Mesothelial cell of epicardium (in vitro differentiated cells): Measurements from ENCODE around the gene AHDC1. TPM values are rescaled to one million over a fixed set of nuclear protein-coding genes. Genes with fewer than 3 reads are reported as not detected.
A peak's percentile ranks its signal among the peaks of the same experiment; 100 is the strongest.

Experiments
- DNase-seq, 2 experiments: peaks; one replicate each; pipeline ENCODE4 v3.0.0; 2021; ENCODE audit warnings: low spot score in 2 of 2; ENCODE audit not compliant: unreplicated experiment in 2 of 2
- H3K27ac Mint-ChIP-seq: 2 replicates; pipeline ENCODE4 v1.8.0; 2021; ENCODE audit warnings: mixed read lengths
- H3K27me3 Mint-ChIP-seq: 2 replicates; pipeline ENCODE4 v1.8.0; 2021; ENCODE audit warnings: low read depth, mixed read lengths
- H3K36me3 Mint-ChIP-seq: 2 replicates; pipeline ENCODE4 v1.8.0; 2021; ENCODE audit warnings: mixed read lengths
- H3K4me1 Mint-ChIP-seq: 2 replicates; pipeline ENCODE4 v1.8.0; 2021; ENCODE audit warnings: mixed read lengths
- H3K4me3 Mint-ChIP-seq: 2 replicates; pipeline ENCODE4 v1.8.0; 2021; ENCODE audit warnings: mild to moderate bottlenecking, moderate library complexity, mixed read lengths
- H3K9me3 Mint-ChIP-seq: 2 replicates; pipeline ENCODE4 v1.8.0; 2021; ENCODE audit warnings: mixed read lengths
- CTCF ChIP-seq: fragments of 200-600 bp; sonication (generic); IDR thresholded peaks from one replicate; pipeline ENCODE4 v1.5.0; 2021; ENCODE audit warnings: antibody characterized with exemption; ENCODE audit not compliant: unreplicated experiment
- total RNA-seq: library from RNA; stranded (reverse); gene quantifications from 3 replicates; pipeline ENCODE4 v1.2.1, GENCODE V29; 2021

AHDC1 gene
- total RNA-seq, 1 donor from 2014 or later = 73.5 TPM

GRCh38 chr1:27489501-27489972 is 114.4 kb downstream of the AHDC1 start:
- Mint-ChIP-seq H3K9me3 (no peaks in the 10 kb centered on the region), H3K27me3 (no peaks in the 10 kb centered on the region), H3K4me3 (peak overlapping the region; percentile 86), H3K27ac (peak overlapping the region; percentile 92), H3K4me1 (peaks cover 21% of the 10 kb centered on the region), H3K36me3 (peaks cover 2% of the 10 kb centered on the region)
- no peak for TF ChIP-seq CTCF
- peak in 1 of 2 experiments; percentile 26 for DNase-seq

- no peaks in the 10 kb centered on the region for H3K27me3 Mint-ChIP-seq
- no peak for DNase-seq
- TF ChIP-seq CTCF = no peak
- H3K9me3 Mint-ChIP-seq = no peaks in the 10 kb centered on the region
- peak overlapping the region; percentile 86 for H3K4me3 Mint-ChIP-seq
- peak overlapping the region; percentile 93 for H3K27ac Mint-ChIP-seq
- peaks cover 21% of the 10 kb centered on the region for H3K4me1 Mint-ChIP-seq
- H3K36me3 Mint-ChIP-seq = peaks cover 2% of the 10 kb centered on the region
These were observed 115.7 kb downstream of the AHDC1 start for GRCh38 chr1:27487966-27488884.

- no peak for DNase-seq
- H3K4me3 Mint-ChIP-seq = no peak overlapping the region
- no peak overlapping the region for H3K27ac Mint-ChIP-seq
- no peaks in the 10 kb centered on the region for H3K27me3 Mint-ChIP-seq
- peaks cover 26% of the 10 kb centered on the region for H3K4me1 Mint-ChIP-seq
- no peak for TF ChIP-seq CTCF
- peaks cover 2% of the 10 kb centered on the region for H3K36me3 Mint-ChIP-seq
- no peaks in the 10 kb centered on the region for H3K9me3 Mint-ChIP-seq
These were observed 118.6 kb downstream of the AHDC1 start for GRCh38 chr1:27485363-27485762.

Other genes starting within 250 kb of the AHDC1 start
- 10.3 to 13.7 TPM (median 11.8 TPM) in 3 replicates for gene MAP3K6, start 237.2 kb downstream of the AHDC1 start, total RNA-seq
- gene FCN3, start 229.3 kb downstream of the AHDC1 start, total RNA-seq = 0.22 to 0.24 TPM in 2 of 3 replicates, not detected in the other
- 0.45 to 1.3 TPM (median 0.61 TPM) in 3 replicates for gene CD164L2, start 220.8 kb downstream of the AHDC1 start, total RNA-seq
- gene GPR3, start 211.5 kb downstream of the AHDC1 start, total RNA-seq = 1.7 to 2.3 TPM (median 1.7 TPM) in 3 replicates
- gene WASF2, start 114.0 kb downstream of the AHDC1 start, total RNA-seq = 97.8 to 102 TPM (median 99.3 TPM) in 3 replicates
- gene FGR, start 31.0 kb upstream of the AHDC1 start, total RNA-seq = 0.11 to 0.53 TPM (median 0.20 TPM) in 3 replicates
- gene IFI6, start 68.0 kb upstream of the AHDC1 start, total RNA-seq = 419 to 500 TPM (median 425 TPM) in 3 replicates
- 12.0 to 12.4 TPM (median 12.4 TPM) in 3 replicates for gene FAM76A, start 121.8 kb upstream of the AHDC1 start, total RNA-seq
- 25.0 to 26.8 TPM (median 26.1 TPM) in 3 replicates for gene STX12, start 169.1 kb upstream of the AHDC1 start, total RNA-seq
- gene PPP1R8, start 226.6 kb upstream of the AHDC1 start, total RNA-seq = 42.9 to 45.7 TPM (median 43.5 TPM) in 3 replicates